ENCODE measurements around the gene TMCO4.

DNA sequence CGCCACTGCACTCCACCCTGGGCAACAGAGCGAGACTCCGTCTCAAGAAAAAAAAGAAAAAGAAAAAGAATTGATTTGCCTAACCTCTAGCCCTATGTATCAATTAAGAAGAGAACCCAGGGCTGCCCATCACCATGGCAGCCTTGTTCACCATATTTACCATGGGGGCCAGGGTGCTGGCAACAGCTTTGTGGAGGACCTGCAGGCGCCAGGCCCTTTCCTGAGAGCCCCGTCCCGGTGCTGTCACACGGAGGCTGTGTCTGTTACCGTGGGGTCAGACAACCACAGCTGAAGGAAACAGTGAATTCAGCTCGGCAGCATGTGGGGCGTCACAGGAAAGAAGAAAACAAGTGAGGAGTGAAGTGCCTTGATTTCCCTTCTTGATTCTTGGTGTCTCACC, 162.1 kb downstream of the TMCO4 start:
- TF ChIP-seq POLR2A (IDR thresholded peaks at IDR 0.05; ENCODE audit: low read length): no peak
- no peak for TF ChIP-seq GATA1 (IDR thresholded peaks at IDR 0.05; ENCODE audit: low read depth, low read length)

All from erythroblast (primary cell).